GM18498 (cell line): ENCODE measurements around the gene SPAG16.

Experiments used
- ATAC-seq: cut with Tn5 transposase; IDR thresholded peaks from one replicate; pipeline ENCODE4 v1.9.1; 2021; ENCODE audit warnings: mild to moderate bottlenecking, moderate library complexity; ENCODE audit not compliant: unreplicated experiment

The SPAG16 gene

DNA sequence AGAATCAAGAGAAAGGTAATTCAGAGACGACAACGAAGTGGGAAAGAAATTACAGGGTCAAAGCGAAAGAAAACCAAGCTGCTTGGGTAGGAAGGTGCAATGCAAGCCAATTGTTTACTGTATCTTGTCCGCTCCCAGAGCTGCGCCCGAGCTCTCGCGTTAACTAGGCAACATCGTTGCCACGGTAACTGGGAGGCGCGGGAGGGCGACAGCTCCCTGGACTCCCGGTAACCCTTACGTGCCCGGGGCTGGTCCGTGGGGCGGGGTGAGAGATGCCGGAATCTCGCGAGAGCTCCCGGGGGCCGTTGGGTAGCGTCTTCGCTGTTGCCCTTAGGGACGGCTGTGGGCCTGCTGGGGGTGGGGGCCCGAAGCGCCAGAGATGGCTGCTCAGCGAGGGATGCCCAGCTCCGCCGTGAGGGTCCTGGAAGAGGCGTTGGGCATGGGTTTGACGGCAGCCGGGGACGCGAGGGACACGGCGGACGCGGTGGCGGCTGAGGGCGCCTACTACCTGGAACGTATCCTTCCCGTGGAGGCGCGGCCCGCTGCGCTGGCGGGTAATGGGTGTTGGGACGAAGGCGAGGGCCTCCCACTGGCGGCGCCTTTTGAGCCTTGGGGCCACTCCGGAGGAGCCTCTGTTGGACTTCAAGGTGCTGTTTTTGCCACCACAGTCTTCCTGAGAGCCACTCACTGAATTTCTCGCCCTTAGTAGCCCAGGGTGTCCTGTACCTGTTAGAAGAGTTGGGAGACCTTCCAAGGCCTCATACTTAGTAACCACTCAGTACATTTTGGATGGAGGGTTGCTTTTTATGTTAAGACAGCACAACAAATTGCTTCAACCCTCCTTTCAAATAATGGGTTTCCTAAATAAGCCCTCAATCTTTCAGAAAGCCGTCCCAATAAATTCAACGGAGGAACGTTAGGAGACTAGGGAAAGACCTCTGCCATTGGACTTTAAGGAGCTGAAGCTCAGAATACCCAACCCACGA, at the start of gene SPAG16:
TSS of gene SPAG16 (plus strand) at position 360 of the 986 bp plus-strand sequence.
- peak; percentile 99 for ATAC-seq

DNA sequence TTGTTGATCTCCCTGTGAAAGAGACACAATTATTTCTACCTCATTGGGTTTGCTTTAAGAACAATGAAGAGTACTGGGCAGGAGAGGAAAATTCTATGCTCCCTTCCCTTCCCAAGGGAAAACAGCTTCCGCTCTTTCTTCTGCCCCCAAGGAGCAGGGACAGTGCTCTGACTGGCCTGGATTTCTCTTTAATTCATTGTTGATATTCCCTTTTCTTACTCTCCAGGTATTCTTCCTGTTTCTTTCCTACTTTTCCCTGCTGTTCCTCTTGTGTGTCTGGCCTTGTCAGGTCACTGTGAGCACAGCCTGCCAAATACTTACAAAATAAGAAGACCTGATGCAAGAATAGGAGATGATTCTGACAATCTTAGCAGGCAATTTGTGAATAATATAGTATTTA, 49.6 kb upstream of the SPAG16 start:
- no peak for ATAC-seq

DNA sequence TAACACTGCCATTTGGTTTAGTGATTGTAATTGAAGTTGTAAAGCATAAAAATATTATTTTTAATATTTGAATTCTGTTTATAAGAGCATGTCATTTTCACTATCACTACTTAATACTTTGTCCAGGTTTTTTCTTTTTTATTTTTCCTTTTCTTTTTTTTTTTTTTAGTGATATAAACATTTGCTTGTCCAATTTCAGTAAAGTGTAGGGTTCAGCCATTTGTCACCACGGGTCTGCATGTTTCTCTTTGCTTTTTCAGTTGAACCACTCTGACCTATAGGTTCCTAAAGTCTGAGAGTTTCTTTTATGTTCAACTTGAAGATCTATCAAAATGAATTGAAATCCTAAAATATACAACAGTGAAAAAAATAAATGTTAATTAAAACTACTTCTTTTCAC, 48.5 kb upstream of the SPAG16 start:
- no peak for ATAC-seq

DNA sequence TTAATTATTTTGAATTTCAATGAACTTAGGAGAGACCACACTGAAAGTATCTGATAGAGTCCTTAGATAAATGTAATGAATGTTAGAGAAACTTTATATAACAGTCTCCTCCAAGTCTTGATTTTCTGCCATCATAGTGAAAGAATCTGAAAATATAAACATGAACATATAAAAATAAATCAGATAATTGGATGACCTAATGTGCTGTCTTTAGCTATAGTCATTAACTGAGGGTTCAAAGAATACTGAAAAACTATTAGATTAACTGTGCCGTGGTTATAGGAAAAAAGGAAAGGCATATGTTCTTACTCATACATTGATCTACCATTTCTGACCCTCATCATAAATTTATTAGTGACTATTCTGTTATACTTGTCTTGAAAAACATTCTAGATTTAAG, 47.0 kb upstream of the SPAG16 start:
- ATAC-seq, result no peak

DNA sequence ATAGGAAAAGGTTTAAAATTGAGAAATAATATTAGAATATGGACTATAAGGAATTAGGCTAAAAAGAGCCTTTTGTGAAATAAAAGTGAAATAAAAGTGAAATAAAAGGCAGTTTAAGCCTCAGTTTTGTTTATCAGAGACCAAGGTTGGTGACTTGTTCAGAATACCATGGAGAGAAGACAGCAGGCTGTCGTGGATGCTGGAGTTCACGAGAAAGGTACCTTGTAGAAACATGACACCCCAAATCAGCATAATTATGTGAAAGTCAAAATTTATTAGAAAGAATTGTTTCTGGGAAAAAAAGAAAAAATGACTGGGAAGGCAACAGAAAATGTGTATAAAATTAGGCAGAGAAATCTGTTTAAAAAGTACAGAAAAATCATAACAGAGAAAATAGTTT, 46.5 kb upstream of the SPAG16 start:
- no peak for ATAC-seq

DNA sequence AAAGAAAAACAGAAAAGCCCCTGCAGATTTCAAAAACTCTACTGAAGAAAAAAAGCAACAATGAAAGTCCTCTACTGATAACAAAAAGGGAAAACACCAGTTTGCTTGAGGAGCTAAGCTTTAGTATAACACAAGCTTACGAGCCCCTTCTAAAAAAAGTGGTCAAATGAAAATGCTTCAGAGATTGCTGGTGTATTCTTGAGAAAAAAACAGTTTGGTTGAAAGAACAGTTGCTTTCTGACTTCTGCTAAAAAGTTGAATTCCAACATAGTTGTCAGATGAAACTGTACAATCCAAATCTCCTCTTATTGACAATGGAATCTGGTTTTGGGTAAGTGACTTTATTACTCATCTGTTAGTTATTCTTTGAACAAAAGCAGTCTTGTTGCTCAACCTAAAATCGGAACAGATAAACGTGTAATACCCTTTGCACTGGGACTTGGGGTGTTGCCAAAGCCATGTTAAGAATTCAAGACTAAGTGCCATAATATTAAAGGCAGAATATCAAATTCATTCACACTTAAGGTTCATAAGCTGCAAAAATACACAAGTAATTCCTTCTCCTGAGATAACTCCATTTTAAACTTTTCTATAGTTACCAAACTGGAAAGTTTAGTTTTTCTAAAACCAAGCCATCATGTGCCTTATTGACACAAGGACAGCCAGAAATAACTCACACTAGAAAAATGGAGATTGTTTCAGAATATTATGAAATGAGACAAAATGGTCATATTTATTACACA, 45.3 kb upstream of the SPAG16 start:
- peak; percentile 40 for ATAC-seq

DNA sequence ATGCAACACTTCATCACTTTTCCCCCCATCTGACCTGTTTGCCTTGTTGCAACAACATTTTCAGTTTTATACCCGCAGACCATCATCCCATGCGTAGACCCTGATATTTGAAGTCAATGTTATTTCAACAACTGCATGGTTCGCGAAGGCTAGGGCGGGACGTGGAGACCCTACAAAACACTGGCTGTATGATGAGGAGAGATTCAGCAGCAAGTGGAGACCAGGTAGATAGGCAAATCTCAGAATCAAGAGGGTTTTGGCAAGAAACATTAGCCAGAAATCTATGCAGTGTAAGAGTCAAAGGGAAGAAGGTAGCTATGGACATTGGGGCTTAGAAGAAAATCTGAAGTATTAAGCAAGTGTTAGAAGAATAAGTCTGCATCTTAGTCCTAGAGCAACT, 42.4 kb upstream of the SPAG16 start:
- no peak for ATAC-seq

DNA sequence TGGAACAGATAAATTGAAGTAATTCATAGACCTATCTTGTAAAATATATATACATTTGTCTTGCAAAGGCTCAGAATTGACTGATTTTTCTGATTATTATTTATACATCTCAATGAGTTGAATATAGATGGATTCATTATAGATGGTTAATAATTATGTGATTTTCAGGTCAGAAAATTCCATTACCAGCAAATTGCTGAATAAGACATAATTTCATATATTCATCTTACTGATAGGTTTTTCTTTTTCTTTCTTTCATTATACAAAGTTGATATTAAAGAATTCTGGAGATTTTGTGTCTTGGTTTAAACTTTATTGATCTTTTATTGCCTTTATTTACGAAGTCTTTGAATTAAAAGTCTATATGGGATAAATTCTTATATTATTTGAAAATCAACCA, 41.6 kb upstream of the SPAG16 start:
- no peak for ATAC-seq

DNA sequence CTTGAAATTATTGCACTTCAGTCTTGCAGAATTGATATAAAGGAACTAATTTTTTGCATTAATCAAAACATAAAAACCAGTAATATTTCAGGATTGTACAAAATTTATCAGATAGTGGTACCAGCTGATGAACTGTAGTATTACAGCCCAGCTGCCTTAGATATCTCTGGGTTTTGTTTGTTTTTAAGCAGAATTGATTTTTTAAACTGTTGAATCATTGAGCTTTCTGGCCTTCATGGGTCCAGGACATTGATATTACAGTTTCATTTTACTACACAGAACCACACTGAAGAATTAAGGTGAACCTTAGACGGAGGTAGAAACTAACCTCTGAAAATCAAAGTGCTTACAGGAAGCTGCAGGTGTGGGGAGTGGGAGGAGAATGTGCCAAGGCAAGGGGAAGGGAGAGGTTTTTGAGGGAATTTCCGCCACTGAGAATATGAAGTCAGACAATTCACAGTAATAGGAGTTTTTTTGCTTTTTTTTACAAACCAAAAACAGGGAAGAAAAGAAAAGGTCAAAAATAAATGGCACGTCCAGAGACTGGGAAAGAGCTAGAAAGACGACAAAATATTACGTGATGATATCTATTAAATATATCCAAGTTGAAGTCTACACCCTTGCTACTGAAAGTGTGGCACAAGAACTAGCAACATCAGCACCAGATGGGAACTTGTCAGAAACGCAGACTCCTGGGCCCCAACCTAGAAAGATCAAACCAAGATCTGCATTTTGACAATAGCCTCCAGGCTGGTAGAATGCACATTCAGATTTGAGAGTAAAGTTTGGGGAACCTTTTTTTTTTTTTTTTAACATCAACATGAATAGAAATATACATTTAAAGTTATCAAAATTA, 40.8 kb upstream of the SPAG16 start:
- peak; percentile 32 for ATAC-seq

DNA sequence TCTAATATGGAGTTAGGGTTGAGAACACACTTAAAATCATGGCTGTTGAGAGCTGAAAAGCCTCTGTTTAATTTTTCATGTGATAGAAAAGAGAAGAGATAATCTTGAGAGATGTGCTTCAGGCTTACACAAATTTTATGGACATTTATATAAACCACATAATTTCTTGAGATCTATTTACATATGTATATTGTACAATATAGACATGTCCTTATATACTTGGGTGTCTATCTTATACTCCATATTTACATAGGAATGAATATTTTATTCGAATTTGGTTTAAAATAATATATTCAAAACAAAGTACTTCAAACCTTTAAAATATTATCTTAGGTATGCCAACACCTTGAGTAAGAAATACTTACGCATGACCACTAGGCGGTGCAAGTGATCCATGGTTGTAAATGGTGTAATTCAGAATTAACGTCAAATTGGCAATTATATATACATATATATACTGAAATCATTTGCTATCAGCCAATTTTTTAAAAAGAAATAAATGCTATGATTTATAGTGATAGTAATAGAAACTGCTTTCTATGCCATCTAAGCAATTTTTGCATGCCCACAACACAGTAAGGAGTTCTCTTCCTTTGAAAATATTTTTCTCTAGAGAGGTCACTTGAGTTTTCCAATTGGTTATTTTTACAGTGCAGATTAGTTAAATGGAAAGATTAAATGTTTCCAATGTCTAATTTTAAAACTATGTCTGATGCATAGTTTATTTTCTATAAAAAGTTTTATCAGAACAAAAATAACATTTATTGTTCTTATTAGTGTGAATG, 37.6 kb upstream of the SPAG16 start:
- peak; percentile 42 for ATAC-seq

DNA sequence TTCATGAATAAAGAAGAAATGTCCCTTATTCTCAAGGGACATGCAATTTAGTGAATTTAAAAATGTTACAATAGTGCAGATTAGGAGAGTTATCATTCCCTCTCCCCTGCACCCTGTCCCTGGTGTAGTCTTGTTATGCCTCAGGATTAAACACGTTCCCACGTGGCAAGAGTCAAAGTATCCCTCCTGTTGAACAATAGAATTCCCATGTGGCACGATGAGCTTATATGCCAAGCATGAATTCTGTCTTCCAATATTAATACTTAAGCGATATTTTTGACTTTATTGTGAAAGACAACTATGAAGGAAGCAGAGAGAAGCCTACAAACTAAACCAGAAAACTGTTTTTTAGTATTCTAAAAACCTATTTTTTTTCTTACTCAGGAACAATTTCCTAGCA, 36.7 kb upstream of the SPAG16 start:
- no peak for ATAC-seq

DNA sequence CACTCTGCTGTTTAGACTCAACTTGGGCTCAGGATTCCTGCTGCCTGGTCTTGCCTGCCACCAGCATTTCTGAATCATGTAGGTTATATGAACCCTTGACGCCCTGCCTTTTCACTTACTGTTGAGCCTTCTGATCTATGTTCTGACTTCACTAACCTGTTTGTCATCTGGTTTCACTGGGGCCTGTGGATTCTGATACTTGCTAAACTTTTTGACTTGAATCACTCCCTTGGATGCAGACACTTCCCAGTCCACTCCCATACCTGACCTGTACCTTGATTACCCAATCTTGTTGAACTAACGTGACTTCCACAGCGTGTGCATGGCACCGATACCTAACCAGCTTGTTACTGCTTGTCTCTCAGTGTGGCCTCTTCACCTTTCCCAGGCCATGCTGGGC, 35.6 kb upstream of the SPAG16 start:
- ATAC-seq, result no peak

DNA sequence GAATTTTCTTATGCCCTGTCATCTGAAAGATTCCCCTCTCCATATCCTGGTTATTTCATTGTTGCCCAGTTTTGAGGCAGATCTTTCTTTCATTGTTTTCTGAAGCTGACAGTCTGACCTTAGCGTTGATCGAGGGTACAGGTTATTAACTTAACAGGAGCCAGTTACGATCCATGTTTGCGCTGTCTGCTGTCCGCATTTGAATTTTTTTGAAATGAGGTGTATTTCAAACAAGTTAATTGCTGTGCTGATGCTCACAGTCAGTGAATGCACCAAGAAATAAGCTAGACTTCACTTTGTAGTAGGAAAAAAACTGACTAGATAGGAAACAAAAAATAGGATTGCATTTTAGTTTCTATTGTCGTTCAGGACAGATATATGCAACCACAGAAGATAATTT, 34.8 kb upstream of the SPAG16 start:
- ATAC-seq, result no peak

DNA sequence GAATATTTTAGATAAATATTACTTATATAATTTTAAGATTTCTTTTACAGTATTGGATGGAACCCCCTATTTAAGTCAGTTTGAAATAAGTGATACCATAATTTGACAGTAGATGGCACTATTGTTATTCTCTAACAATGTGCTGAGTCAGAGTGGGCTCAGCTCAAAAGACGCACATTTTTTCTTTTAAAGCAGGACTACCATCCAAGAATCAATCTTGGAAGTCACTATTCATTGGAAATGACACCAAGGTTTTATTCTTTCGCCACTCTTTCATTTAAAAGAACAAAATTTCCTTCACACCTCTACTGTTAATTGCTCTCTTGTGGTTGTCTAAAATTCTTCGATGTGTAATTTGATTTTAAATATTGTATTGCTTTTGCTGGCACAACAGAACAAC, 32.6 kb upstream of the SPAG16 start:
- ATAC-seq, result peak; percentile 68

DNA sequence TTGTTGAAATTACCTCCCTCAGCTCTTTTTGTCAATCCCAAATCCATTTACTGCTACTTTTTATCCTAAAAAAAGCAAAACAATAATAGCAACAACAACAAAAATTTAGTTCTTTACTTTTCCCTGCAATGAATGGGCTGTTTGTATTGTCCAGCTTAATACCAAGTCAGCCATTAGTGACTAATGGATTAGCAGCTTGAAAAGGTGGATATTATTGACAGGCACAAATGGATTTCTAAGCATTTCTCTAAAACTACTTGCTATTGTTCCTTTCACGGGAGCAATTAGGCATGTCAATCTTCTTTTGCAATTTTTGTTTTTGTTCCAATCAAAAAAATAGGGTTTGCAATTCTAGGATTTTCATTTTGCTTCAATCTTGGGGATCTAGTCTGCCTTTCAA, 32.1 kb upstream of the SPAG16 start:
- ATAC-seq, result no peak

DNA sequence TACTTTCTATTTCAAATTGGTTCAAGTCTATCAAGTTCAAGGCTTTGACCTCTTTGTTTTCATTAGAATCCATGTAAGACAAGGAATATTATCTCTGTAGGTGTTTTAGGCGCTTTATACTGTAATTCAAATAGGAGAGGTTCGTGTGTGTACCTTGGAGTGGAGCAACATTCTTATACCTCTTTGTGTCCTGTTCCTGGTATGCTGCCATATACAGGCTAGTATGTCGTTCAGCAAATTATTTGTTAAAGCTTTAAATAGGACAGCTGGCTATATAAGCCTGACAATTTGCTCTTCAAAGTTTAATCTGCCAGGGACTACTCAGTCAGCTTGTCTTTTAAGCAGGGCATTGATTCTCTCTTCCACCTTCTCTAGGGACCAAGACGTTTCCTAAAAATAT, 31.1 kb upstream of the SPAG16 start:
- no peak for ATAC-seq

DNA sequence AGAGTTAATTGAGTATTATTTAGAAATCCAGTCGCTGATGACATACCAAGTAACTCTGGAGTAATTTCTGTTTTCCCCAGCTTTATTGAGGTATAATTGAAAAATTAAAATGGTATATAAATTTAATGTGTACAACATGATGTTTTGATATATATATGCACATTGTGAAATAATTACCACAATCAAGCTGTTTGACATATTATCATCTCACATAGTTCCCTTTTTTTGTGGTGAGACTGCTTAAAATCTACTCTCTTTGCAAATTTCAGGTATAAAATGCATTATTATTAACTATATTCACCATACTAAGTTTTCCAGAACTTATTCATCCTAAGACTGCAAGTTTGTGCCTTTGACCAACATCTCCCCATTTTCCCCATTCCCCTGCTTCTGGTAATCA, 25.0 kb upstream of the SPAG16 start:
- ATAC-seq, result no peak

DNA sequence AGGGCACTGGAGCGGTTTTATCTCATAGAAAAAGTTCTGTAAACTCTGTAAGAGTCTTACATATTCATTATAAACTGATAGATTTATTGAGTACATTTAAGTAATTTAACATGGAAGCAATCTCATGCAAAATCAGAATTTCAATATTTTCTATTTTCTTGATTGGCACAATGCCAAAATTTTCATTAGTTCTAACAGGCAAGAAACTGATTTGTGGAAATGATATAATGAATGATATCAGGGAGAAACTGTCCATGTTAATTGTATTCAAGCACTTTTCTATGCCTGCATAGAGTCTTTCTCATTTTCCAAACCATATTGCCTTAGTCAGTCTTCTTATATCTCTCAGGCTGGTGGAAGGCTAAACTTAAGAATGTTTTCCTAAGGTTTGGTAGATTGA, 23.0 kb upstream of the SPAG16 start:
- ATAC-seq, result no peak

DNA sequence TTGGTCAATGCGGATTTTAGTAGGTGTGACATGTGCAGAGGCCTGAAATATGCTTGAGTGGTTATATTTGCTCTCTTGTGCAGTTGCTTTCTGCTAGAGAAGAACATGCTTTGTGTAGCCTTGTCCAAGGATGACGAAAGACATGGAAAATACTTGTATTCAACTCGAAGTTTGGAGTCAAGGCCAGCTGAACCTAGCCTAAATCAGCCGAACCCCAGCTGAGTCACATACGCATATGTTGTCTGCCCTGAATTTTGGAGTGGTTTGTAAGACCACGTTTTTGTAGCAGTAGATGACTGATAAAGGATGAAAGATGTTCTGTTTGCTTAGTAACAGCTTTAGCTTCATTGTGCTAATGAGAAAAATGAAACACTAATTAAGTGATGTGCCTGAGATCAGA, 22.5 kb upstream of the SPAG16 start:
- no peak for ATAC-seq

DNA sequence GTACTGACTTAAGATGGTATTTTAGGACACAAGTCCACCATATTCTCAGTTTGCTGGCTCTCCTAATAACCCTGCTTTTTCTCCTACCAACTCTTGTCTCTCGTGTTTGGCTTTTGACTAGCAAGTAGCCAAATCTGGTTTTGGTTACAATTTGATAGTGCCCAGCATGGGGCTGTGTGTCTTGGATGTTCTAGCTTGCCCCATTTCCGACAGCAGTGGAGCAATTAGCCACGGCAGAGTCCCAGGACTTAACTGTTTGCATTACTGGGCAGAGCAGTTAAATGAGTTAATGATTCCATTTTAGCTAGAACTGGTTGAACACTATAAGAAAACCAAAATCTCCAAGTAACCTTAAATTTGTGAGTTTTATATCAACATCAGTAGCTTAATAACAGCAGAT, 18.6 kb upstream of the SPAG16 start:
- no peak for ATAC-seq
